ENCODE measurements around the gene HAGH. TPM values are rescaled to one million over a fixed set of nuclear protein-coding genes. Genes with fewer than 3 reads are reported as not detected.

Gene HAGH
- total RNA-seq, 2 donors from 2014 or later, result 208 to 227 TPM

DNA sequence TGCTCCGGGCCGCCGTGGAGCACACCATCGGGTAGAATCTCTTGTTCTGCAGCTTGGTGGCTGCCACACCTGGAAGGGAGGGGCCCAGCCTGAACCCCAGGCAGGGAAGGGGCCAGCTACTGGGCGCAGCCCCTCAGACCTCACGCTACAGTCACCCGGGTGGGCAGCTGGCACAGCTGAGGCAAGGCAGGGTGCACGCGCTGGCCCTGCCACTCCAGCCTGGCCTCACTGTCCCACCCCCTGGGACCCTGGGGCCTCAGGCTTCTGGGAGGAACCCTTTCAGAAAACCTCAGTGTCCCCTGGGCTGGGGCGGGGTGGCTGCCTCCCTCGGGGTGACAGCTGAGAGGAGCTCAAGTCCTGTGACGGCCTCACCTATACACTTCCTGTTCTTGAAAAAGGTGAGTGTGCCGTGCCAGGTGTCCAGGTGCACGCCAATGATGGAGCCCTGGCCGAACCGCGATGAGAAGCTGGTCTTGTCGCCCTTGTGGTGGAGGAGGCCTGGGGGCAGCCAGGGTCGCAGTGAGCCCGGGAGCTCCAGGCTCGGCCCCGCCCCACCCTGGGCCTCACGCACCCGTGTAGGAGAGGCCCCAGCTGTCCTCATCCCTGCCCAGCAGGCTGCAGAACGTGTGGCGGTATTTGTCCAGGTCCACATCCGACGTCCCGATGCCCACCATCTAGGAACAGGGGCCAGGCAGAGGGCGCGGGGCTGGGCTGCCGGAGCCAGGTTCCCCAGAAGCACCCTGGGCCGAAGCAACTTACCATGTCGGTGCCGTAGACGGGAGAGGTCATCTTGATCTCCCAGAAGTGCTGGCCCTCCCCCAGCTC, 49.0 kb downstream of the HAGH start:
- Histone ChIP-seq H3K9me3 (no peaks in the 10 kb centered on the region), H3K36me3 (peaks cover 37% of the 10 kb centered on the region), H3K27ac (no peak overlapping the region), H3K4me3 (no peak overlapping the region), H3K4me1 (peaks cover 0 to 38% of the 10 kb centered on the region in 2 donors), H3K27me3 (no peaks in the 10 kb centered on the region)
- no peak for TF ChIP-seq CTCF (IDR thresholded peaks at IDR 0.05)
- no peak for DNase-seq (ENCODE audit: low spot score)

GRCh38 chr16:1776991-1777374, 49.6 kb downstream of the HAGH start:
- Histone ChIP-seq H3K27ac (no peak overlapping the region), H3K27me3 (no peaks in the 10 kb centered on the region), H3K4me1 (peaks cover 0 to 44% of the 10 kb centered on the region in 2 donors)

GRCh38 chr16:1776672-1776955, 50.0 kb downstream of the HAGH start:
- no peak overlapping the region for H3K27ac ChIP-seq
- H3K4me1 ChIP-seq, result peaks cover 0 to 45% of the 10 kb centered on the region in 2 donors
- DNase-seq (ENCODE audit: low spot score), result no peak
- no peak for TF ChIP-seq CTCF (IDR thresholded peaks at IDR 0.05)
- H3K36me3 ChIP-seq, result peaks cover 37% of the 10 kb centered on the region
- no peaks in the 10 kb centered on the region for H3K27me3 ChIP-seq
- no peak overlapping the region for H3K4me3 ChIP-seq
- H3K9me3 ChIP-seq, result no peaks in the 10 kb centered on the region

More at GRCh38 chr16:1776991-1777374, 49.6 kb downstream of the HAGH start:
- Histone ChIP-seq H3K4me3 (no peak overlapping the region), H3K9me3 (no peaks in the 10 kb centered on the region), H3K36me3 (peaks cover 37% of the 10 kb centered on the region)
- no peak for TF ChIP-seq CTCF (IDR thresholded peaks at IDR 0.05)
- no peak for DNase-seq (ENCODE audit: low spot score)

DNA sequence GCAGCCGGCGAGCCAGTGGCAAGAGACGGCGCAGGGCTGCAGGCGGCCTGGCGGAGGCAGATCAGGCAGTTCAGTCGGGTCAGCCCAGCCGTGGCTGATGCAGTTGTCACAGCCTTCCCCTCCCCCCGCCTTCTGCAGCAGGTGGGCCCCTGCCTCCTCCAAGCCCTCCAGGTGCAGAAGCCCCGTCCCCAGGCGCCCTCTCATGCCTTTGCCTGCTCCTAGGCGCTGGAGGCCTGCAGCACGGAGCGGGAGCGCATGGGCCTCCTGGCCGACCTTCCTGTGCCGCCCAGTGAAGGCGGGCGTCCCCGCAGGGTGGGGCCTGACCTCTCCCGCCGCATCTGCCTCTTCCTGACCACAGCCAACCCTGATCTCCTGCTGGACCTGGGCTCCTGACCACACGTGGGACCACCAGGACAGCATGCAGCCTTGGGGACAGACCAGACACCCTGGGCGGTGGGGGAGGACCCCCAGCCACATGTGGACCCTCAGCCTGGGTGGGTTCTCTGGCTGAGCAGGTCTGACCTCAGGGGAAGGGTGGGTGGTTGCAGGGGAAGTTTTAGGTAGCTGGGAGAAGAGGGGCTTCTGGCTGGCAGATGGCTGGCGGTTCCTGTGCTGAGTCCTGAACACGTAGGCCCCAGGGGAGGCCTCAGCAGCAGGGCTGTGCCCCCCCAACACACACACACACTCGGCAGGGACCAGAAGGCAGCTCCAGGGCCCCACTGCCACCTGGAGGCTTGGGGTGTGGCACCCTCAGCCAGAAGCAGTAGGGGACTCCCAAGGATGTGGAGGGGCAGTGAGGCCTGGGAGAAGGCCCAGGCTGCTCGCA, 50.6 kb downstream of the HAGH start:
- TF ChIP-seq CTCF (IDR thresholded peaks at IDR 0.05), result no peak
- Histone ChIP-seq H3K36me3 (peaks cover 37% of the 10 kb centered on the region), H3K4me3 (no peak overlapping the region), H3K4me1 (peaks cover 0 to 41% of the 10 kb centered on the region in 2 donors), H3K9me3 (no peaks in the 10 kb centered on the region), H3K27ac (no peak overlapping the region), H3K27me3 (no peaks in the 10 kb centered on the region)
- no peak for DNase-seq (ENCODE audit: low spot score)

DNA sequence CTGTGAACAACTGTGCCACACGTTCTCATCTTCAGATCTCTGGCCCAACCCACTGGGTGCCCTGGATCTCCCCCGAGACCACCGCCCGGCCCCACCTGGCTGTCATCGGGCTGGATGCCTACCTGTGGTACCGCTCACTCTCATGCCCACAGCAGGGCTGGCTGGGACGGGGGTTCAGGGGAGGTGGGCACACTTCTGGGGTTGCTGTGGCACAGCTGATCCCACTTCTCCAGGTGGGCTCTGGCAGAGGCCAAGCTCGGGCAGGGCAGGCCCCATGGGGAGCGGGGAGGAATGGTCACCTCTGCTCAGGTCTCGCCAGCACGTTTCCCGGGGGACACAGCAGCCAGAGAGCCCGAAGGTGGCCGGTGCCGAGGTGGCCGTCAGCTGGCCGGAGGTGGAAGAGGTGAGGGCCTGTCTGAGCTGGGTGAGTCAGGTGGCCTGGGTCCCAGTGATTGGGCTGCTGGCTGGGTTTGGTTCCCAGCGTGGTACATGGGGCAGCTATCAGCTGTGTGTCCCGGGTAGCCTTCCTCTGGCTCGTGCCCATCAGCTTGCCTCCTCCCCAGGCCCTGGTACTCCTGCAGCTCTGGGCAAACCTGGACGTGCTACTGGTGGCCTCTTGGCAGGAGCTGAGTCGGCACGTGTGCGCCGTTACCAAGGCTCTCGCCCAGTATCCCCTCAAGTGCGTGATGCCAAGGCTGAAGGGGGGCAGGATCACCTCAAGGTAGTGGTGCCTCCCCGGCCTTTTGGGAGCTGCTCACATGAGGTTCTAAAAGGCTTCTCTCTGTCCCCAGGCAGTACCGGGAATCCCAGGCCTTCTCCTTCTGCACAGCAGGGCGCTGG, 51.4 kb downstream of the HAGH start:
- Histone ChIP-seq H3K36me3 (peaks cover 37% of the 10 kb centered on the region), H3K4me1 (peaks cover 0 to 41% of the 10 kb centered on the region in 2 donors), H3K4me3 (no peak overlapping the region), H3K27ac (no peak overlapping the region), H3K27me3 (no peaks in the 10 kb centered on the region), H3K9me3 (no peaks in the 10 kb centered on the region)
- no peak for TF ChIP-seq CTCF (IDR thresholded peaks at IDR 0.05)
- DNase-seq (ENCODE audit: low spot score), result no peak

Measured in right atrium auricular region (tissue), 2 donors.